Breast epithelium (tissue), 3 donors: Measurements from ENCODE around the gene KRTAP9-2. TPM values are rescaled to one million over a fixed set of nuclear protein-coding genes. Genes with fewer than 3 reads are reported as not detected.

Experiments used
- total RNA-seq, 3 donors: library from RNA; depleted of rRNA; stranded (reverse); fragments of >200 nt; gene quantifications; one replicate each; pipeline ENCODE4 v1.1.0, GENCODE V29; 2016

Gene KRTAP9-2
- total RNA-seq, 3 donors from 2014 or later: not detected

Other genes starting within 250 kb of the KRTAP9-2 start
- under 1 TPM in 1 of 3 donors, not detected in 2; 0.29 TPM for gene KRT40, start 242.3 kb upstream of the KRTAP9-2 start, total RNA-seq
- not detected for gene KRTAP3-3, start 232.5 kb upstream of the KRTAP9-2 start, total RNA-seq
- gene KRTAP3-2, start 226.7 kb upstream of the KRTAP9-2 start, total RNA-seq: not detected
- gene KRTAP3-1, start 217.5 kb upstream of the KRTAP9-2 start, total RNA-seq: not detected
- not detected for gene KRTAP1-5, start 199.4 kb upstream of the KRTAP9-2 start, total RNA-seq
- not detected for gene KRTAP1-4, start 196.5 kb upstream of the KRTAP9-2 start, total RNA-seq
- not detected for gene KRTAP1-3, start 191.8 kb upstream of the KRTAP9-2 start, total RNA-seq
- gene KRTAP1-1, start 185.2 kb upstream of the KRTAP9-2 start, total RNA-seq: not detected
- not detected for gene KRTAP2-1, start 179.3 kb upstream of the KRTAP9-2 start, total RNA-seq
- gene KRTAP2-2, start 171.4 kb upstream of the KRTAP9-2 start, total RNA-seq: not detected
- gene KRTAP2-3, start 166.5 kb upstream of the KRTAP9-2 start, total RNA-seq: not detected
- not detected for gene KRTAP2-4, start 160.8 kb upstream of the KRTAP9-2 start, total RNA-seq
- gene KRTAP4-7, start 142.5 kb upstream of the KRTAP9-2 start, total RNA-seq: not detected
- gene KRTAP4-8, start 128.5 kb upstream of the KRTAP9-2 start, total RNA-seq: not detected
- gene KRTAP4-16, start 124.4 kb upstream of the KRTAP9-2 start, total RNA-seq: not detected
- gene KRTAP4-9, start 121.3 kb upstream of the KRTAP9-2 start, total RNA-seq: not detected
- not detected for gene KRTAP4-11, start 108.3 kb upstream of the KRTAP9-2 start, total RNA-seq
- gene KRTAP4-12, start 102.5 kb upstream of the KRTAP9-2 start, total RNA-seq: not detected
- not detected for gene KRTAP4-6, start 86.1 kb upstream of the KRTAP9-2 start, total RNA-seq
- not detected for gene KRTAP4-5, start 76.8 kb upstream of the KRTAP9-2 start, total RNA-seq
- not detected for gene KRTAP4-4, start 65.9 kb upstream of the KRTAP9-2 start, total RNA-seq
- not detected for gene KRTAP4-3, start 58.4 kb upstream of the KRTAP9-2 start, total RNA-seq
- not detected for gene KRTAP4-2, start 48.4 kb upstream of the KRTAP9-2 start, total RNA-seq
- not detected for gene KRTAP4-1, start 41.7 kb upstream of the KRTAP9-2 start, total RNA-seq
- not detected for gene KRTAP9-1, start 36.8 kb upstream of the KRTAP9-2 start, total RNA-seq
- gene KRTAP9-3, start 5.8 kb downstream of the KRTAP9-2 start, total RNA-seq: not detected
- gene KRTAP9-8, start 11.4 kb downstream of the KRTAP9-2 start, total RNA-seq: not detected
- gene KRTAP9-4, start 23.0 kb downstream of the KRTAP9-2 start, total RNA-seq: not detected
- gene KRTAP9-9, start 28.7 kb downstream of the KRTAP9-2 start, total RNA-seq: not detected
- not detected for gene KRTAP9-6, start 38.7 kb downstream of the KRTAP9-2 start, total RNA-seq
- not detected for gene KRTAP9-7, start 49.0 kb downstream of the KRTAP9-2 start, total RNA-seq
- not detected for gene KRTAP29-1, start 76.2 kb downstream of the KRTAP9-2 start, total RNA-seq
- not detected for gene KRTAP16-1, start 82.7 kb downstream of the KRTAP9-2 start, total RNA-seq
- not detected for gene KRTAP17-1, start 89.1 kb downstream of the KRTAP9-2 start, total RNA-seq
- gene KRT33A, start 124.2 kb downstream of the KRTAP9-2 start, total RNA-seq: not detected
- not detected for gene KRT33B, start 143.2 kb downstream of the KRTAP9-2 start, total RNA-seq
- not detected for gene KRT34, start 155.7 kb downstream of the KRTAP9-2 start, total RNA-seq
- not detected for gene KRT31, start 171.0 kb downstream of the KRTAP9-2 start, total RNA-seq
- not detected for gene KRT37, start 197.9 kb downstream of the KRTAP9-2 start, total RNA-seq
- gene KRT38, start 214.3 kb downstream of the KRTAP9-2 start, total RNA-seq: not detected
- gene KRT32, start 240.7 kb downstream of the KRTAP9-2 start, total RNA-seq: under 1 TPM in 2 of 3 donors, not detected in 1; 0.33 to 0.73 TPM